Transverse colon (tissue), 3 donors: ENCODE results near the gene ABHD11.

ENCODE experiments used
- CTCF ChIP-seq, 5 experiments: fragments of 200-600 bp in 3 of 5; fragments of 450-650 bp in 2 of 5; sonication (generic) in 3 of 5; IDR thresholded peaks; 1 replicate in 2 of 5; 2 replicates in 3 of 5; pipeline ENCODE4 v1.5.1; 2016 to 2017; ENCODE audit warnings: antibody characterized with exemption in 5 of 5, inconsistent platforms in 3 of 5, mild to moderate bottlenecking in 2 of 5, moderate library complexity in 1 of 5
- EP300 ChIP-seq: sonication (generic); formaldehyde crosslinking; IDR thresholded peaks from one replicate; pipeline ENCODE4 v1.6.1; 2017; ENCODE audit warnings: antibody characterized with exemption, low read depth
- POLR2A ChIP-seq: fragments of 450-650 bp; IDR thresholded peaks from one replicate; pipeline ENCODE4 v1.6.1; 2016; ENCODE audit warnings: antibody characterized with exemption, mild to moderate bottlenecking, moderate library complexity

DNA sequence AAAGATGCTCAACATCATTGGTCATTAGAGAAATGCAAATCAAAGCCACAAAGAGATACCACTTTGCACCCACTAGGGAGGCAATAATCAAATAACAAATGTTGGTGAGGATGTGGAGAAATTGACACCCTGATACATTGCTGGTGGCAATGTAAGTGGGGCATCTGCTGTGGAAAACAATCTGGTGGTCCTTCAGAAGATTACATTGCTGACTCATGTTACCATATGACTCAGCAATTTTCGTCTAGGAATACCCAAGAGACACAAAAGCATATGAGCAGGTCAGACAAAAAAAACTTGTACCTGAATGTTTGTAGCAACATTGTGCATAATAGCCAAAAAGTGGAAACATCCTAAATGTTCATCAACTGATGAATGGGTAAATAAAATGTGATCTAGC lies 36.3 kb upstream of the ABHD11 start:
- TF ChIP-seq CTCF (IDR thresholded peaks at IDR 0.05) (no peak), POLR2A (no peak), EP300 (no peak)
